Retinal pigment epithelial cell (primary cell): ENCODE measurements around the gene OLFML2A.

Experiments used
- DNase-seq: peaks from one replicate; pipeline ENCODE4 v3.0.0-alpha.2; 2010; ENCODE audit warnings: low read depth
- H3K4me3 ChIP-seq: 2 replicates; pipeline ENCODE4 v1.5.1; 2011; ENCODE audit warnings: mild to moderate bottlenecking, low read length, control low read depth, moderate library complexity
- TF ChIP-seq, protein P1 (sequence below): conservative IDR thresholded peaks from 2 replicates; pipeline ENCODE4 v1.5.1; 2011; ENCODE audit warnings: low read depth, low read length, control low read depth, inconsistent platforms

The OLFML2A gene

DNA sequence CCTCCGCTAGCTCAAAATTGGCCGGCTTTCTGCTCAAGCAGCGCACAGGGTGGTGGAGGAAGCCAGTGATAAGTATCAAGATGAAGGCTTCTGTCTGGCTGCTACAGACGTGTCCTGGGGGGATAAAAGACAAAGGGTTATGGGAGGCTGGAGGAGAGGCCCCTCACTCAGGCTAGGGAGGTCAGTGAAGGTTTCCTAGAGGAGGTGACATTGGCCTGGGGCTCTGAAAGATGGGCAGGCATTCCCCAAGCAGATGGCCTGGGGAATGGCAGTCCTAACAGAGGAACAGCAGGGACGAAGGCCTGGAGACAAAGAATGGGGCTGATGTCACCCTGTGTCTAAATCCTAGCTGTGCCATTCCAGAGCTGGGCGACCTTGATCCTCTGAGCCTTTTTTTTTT, 32.3 kb downstream of the OLFML2A start:
- H3K4me3 ChIP-seq: no peak overlapping the region
- DNase-seq: no peak
- TF ChIP-seq, protein P1, sequence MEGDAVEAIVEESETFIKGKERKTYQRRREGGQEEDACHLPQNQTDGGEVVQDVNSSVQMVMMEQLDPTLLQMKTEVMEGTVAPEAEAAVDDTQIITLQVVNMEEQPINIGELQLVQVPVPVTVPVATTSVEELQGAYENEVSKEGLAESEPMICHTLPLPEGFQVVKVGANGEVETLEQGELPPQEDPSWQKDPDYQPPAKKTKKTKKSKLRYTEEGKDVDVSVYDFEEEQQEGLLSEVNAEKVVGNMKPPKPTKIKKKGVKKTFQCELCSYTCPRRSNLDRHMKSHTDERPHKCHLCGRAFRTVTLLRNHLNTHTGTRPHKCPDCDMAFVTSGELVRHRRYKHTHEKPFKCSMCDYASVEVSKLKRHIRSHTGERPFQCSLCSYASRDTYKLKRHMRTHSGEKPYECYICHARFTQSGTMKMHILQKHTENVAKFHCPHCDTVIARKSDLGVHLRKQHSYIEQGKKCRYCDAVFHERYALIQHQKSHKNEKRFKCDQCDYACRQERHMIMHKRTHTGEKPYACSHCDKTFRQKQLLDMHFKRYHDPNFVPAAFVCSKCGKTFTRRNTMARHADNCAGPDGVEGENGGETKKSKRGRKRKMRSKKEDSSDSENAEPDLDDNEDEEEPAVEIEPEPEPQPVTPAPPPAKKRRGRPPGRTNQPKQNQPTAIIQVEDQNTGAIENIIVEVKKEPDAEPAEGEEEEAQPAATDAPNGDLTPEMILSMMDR: no peak

DNA sequence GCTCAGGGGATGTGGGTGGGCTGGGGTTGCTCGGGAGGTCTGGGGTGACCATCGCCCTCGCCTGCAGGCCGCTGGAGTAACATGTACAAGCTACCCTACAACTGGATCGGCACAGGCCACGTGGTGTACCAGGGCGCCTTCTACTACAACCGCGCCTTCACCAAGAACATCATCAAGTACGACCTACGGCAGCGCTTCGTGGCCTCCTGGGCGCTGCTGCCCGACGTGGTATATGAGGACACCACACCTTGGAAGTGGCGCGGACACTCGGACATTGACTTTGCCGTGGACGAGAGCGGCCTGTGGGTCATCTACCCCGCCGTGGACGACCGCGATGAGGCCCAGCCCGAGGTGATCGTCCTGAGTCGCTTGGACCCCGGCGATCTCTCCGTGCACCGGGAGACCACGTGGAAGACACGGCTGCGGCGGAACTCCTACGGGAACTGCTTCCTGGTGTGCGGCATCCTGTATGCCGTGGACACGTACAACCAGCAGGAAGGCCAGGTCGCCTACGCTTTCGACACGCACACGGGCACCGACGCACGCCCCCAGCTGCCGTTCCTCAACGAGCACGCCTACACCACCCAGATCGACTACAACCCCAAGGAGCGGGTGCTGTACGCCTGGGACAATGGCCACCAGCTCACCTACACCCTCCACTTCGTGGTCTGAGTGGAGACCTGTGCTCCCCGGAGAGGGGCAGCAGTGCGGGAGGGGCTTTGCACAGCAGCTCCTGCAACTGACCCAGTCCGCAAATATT, 33.0 kb downstream of the OLFML2A start:
- H3K4me3 ChIP-seq: no peak overlapping the region
- TF ChIP-seq, protein P1: no peak
- DNase-seq: no peak

DNA sequence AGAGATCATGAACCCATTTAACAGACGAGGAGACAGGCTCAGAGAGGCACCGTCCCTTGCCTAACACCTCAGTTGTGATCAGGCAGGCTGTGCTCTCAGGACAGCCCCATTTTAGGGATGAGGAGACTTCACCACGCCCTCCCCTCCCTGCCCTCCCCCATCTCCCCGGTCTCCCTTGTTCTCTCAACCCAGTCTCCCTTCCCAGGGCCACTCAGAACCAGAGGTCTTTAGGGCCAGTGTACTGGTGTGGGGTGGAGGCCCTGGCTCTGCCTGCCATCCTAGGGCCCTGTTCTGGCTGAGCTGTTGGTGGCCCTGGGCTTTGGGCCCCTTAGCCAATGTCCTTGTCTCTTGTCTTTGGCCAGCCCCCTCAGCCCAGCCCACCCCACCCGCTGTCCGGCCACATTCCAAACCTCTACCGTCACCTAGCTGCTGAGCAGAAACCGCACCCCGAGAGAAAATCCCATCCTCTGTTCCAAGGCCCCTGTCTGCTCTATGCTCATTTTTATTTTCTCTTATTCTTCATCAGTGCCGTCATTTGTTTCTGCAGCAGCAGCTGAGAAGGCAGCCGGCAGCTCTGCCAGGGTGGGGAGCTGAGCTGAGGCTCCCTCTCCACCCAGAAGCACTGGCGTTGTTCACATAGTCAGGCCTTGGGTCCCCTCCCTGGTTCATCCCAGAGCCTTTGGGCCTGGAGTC, 33.9 kb downstream of the OLFML2A start:
- DNase-seq: peak; percentile 69

DNA sequence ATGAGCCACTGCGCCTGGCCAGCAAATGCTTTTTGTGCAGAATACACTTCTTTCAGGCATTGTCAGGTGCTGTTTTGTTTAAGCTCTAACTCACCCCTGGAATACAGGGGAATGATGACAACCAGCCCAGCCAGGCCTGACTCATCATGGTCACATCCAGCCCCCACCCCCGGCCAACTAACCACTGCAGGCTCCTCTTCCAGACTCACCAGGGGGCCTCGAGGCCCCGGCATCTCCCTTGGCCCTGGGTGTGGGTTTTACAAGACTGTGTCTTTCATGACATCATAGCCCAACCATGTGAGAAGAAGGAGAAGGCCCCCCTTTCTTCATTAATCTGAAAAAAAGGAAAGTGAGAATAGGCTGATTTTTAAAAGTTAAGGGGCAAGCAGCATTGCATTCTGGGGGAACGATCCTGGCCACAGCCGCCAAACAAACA, 35.5 kb downstream of the OLFML2A start:
- no peak overlapping the region for H3K4me3 ChIP-seq
- peak; percentile 88 for DNase-seq
- TF ChIP-seq, protein P1: no peak

More for the DNA sequence above, 33.9 kb downstream of the OLFML2A start:
- H3K4me3 ChIP-seq: no peak overlapping the region
- TF ChIP-seq, protein P1: no peak

DNA sequence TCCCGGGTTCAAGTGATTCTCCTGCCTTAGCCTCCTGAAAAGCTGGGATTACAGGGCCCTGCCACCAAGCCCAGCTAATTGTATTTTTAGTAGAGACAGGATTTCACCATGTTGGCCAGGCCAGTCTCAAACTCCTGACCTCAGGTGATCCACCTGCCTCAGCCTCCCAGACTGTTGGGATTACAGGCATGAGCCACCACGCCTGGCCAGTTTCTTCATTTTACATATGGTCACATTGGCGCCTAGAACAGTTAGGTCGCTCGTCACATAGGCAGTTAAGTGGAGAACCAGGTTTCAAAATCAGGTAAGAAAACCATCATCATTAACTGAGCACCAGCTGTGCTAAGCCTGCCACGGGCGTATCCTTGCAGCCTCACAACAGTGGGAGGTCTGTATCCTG, 36.1 kb downstream of the OLFML2A start:
- TF ChIP-seq, protein P1: no peak
- no peak overlapping the region for H3K4me3 ChIP-seq
- no peak for DNase-seq

DNA sequence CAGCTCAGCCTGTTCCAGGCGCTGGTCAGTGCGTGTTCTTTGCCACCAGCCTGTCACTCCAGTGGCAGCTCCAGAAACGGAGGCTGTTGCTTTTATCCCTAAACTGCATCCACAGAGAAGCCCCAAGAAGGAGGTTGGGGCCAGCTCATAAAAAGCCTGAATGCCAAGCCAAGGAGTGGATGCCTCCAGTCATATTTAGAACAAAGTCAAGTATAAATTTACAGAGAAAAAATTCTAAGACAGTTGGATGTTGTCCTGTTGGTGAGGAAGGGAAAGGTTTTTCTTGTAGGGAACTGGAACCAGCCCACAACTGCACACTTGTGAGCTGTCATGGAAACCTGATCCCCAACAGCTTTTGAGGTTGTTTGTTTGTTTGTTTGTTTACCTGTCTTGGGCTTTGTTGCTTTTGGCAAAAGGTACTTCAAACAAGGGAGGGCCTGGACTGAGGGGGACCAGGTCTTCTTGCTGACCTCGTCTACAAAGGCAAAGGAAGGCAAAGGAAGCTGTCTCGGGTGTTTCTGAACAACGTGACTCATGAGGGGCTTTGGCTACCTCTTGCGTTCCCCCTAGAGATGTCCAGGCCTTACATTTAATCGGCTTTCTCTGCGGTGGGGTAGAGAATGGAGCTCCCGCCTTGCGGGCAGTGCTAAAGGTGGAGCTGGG, 36.7 kb downstream of the OLFML2A start:
- TF ChIP-seq, protein P1: no peak
- DNase-seq: no peak

More for the DNA sequence above, 36.7 kb downstream of the OLFML2A start:
- H3K4me3 ChIP-seq: no peak overlapping the region
